A549 (cell line): ENCODE data around the gene SNAP29. TPM values are rescaled to one million over a fixed set of nuclear protein-coding genes. Genes with fewer than 3 reads are reported as not detected.

Experiments used
- ATAC-seq, 2 experiments: fragments of 200-7000 bp in 1 of 2; fragments of >200 bp in 1 of 2; cut with Nextera tagmentation in 1 of 2; cut with Tn5 transposase in 1 of 2; 3 replicates each; pipeline versions ENCODE4 v1.8.0 to v1.9.1; 2018 to 2020; ENCODE audit warnings: mild to moderate bottlenecking in 1 of 2, moderate library complexity in 1 of 2
- CTCF ChIA-PET: fragments of 300-600 bp; sonication (Branson Sonifier 250); formaldehyde crosslinking; extraction: SDS; loops from one replicate; lab custom pipeline; 2021; ENCODE audit warnings: antibody characterized with exemption, inconsistent platforms; lab: Yijun Ruan, JAX
- POLR2A ChIA-PET: fragments of 350-600 bp; formaldehyde crosslinking; extraction: SDS; loops from one replicate; lab custom pipeline; 2021; ENCODE audit warnings: antibody characterized with exemption, inconsistent platforms; lab: Yijun Ruan, JAX
- DNase-seq, 2 experiments: peaks; one replicate each; pipeline versions ENCODE4 v3.0.0 to v3.0.0-alpha.2; 2011 to 2016; ENCODE audit warnings: low read depth in 1 of 2, low spot score in 1 of 2
- FAIRE-seq: peaks from 2 replicates; lab custom pipeline; 2011; peaks lifted over from hg19 to GRCh38; lab: Jason Lieb, UNC
- H3K27ac ChIP-seq, 2 experiments: fragments of >200 bp; sonication (Bioruptor Twin); formaldehyde crosslinking; 3 replicates each; pipeline ENCODE4 v1.5.1; 2016 to 2017
- H3K4me1 ChIP-seq: fragments of >200 bp; sonication (Bioruptor Twin); formaldehyde crosslinking; 3 replicates; pipeline ENCODE4 v1.6.1; 2016
- H3K4me2 ChIP-seq: fragments of >200 bp; sonication (Bioruptor Twin); formaldehyde crosslinking; 3 replicates; pipeline ENCODE4 v1.6.1; 2016
- H3K4me3 ChIP-seq: fragments of >200 bp; sonication (Bioruptor Twin); formaldehyde crosslinking; 3 replicates; pipeline ENCODE4 v1.5.1; 2016
- H3K9me3 ChIP-seq: fragments of >200 bp; sonication (Bioruptor Twin); formaldehyde crosslinking; 3 replicates; pipeline ENCODE4 v1.6.1; 2016
- CBX2 ChIP-seq: fragments of 200-600 bp; sonication (generic); IDR thresholded peaks from 2 replicates; pipeline ENCODE4 v1.6.1; 2016; ENCODE audit warnings: low read depth, mild to moderate bottlenecking, borderline replicate concordance
- CHD2 ChIP-seq: fragments of 150-350 bp; IDR thresholded peaks from 2 replicates; pipeline ENCODE4 v1.6.1; 2014; ENCODE audit warnings: low read length; ENCODE audit not compliant: partially characterized antibody
- HMGXB4 ChIP-seq: fragments of 250-450 bp; sonication (Bioruptor Pico); IDR thresholded peaks from 2 replicates; pipeline ENCODE4 v1.5.0; 2021; ENCODE audit warnings: mild to moderate bottlenecking, moderate library complexity, borderline replicate concordance
- HOXA7 ChIP-seq: fragments of 250-450 bp; sonication (Bioruptor Pico); IDR thresholded peaks from 2 replicates; pipeline ENCODE4 v1.5.0; 2020; ENCODE audit warnings: mild to moderate bottlenecking, moderate library complexity
- KDM1A ChIP-seq: fragments of 200-600 bp; sonication (generic); IDR thresholded peaks from 2 replicates; pipeline ENCODE4 v1.6.1; 2016; ENCODE audit warnings: low read depth, mild to moderate bottlenecking
- MAFK ChIP-seq: fragments of 450-650 bp; IDR thresholded peaks from 2 replicates; pipeline ENCODE4 v1.6.1; 2014; ENCODE audit not compliant: partially characterized antibody
- MAX ChIP-seq: IDR thresholded peaks from 2 replicates; pipeline ENCODE4 v1.6.1; 2012
- NPAS2 ChIP-seq: fragments of 250-450 bp; sonication (Bioruptor Pico); IDR thresholded peaks from 2 replicates; pipeline ENCODE4 v1.8.0; 2022; ENCODE audit warnings: mild to moderate bottlenecking, moderate library complexity, borderline replicate concordance
- PHF8 ChIP-seq: fragments of 200-600 bp; sonication (generic); IDR thresholded peaks from 2 replicates; pipeline ENCODE4 v1.6.1; 2016; ENCODE audit warnings: low read depth, mild to moderate bottlenecking, antibody characterized with exemption, moderate library complexity, borderline replicate concordance
- POLR2AphosphoS2 ChIP-seq: conservative IDR thresholded peaks from 2 replicates; pipeline ENCODE4 v1.6.1; 2012; ENCODE audit warnings: low read length, improper control_type of control experiment, inconsistent platforms
- REST ChIP-seq: fragments of 200-600 bp; sonication (generic); IDR thresholded peaks from 2 replicates; pipeline ENCODE4 v1.6.1; 2016; ENCODE audit warnings: antibody characterized with exemption, mild to moderate bottlenecking, moderate library complexity
- RNF2 ChIP-seq: fragments of 200-600 bp; sonication (generic); IDR thresholded peaks from 2 replicates; pipeline ENCODE4 v1.6.1; 2016; ENCODE audit warnings: low read depth, mild to moderate bottlenecking, antibody characterized with exemption, moderate library complexity, borderline replicate concordance
- ZNF302 ChIP-seq: fragments of 250-450 bp; sonication (Bioruptor Pico); IDR thresholded peaks from 2 replicates; pipeline ENCODE4 v1.9.0; 2021; ENCODE audit warnings: inconsistent platforms, mild to moderate bottlenecking, moderate library complexity
- WGBS: methylation state at CpG from one replicate; pipeline ENCODE4 v1.1.6; 2017; ENCODE audit errors: missing lambda C conversion rate; 5-methylcytosine and 5-hydroxymethylcytosine counted together
- polyA plus RNA-seq, 4 experiments: library from polyadenylated mRNA; depleted of rRNA in 3 of 4; stranded (reverse); fragments of >200 nt; fragmentation: RNase III in 1 of 4; extraction: RNeasy Plus Mini Kit Qiagen cat#74134 plus additional on column Dnase treatment in 1 of 4; gene quantifications; 2 replicates in 3 of 4; 3 replicates in 1 of 4; pipeline ENCODE4 v1.2.3, GENCODE V29; 2011 to 2017
- TF ChIP-seq, protein P1 (sequence below): fragments of 150-350 bp; IDR thresholded peaks from 2 replicates; pipeline ENCODE4 v1.6.1; 2014; ENCODE audit warnings: low read depth, mild to moderate bottlenecking, low read length
- TF ChIP-seq, protein P2 (sequence below): fragments of 250-450 bp; sonication (Bioruptor Pico); IDR thresholded peaks from 2 replicates; pipeline ENCODE4 v1.5.0; 2020; ENCODE audit warnings: low read depth, mild to moderate bottlenecking, moderate library complexity
- TF ChIP-seq, protein P3 (sequence below): fragments of 450-650 bp; IDR thresholded peaks from 2 replicates; pipeline ENCODE4 v1.6.1; 2014; ENCODE audit warnings: antibody characterized with exemption

Gene SNAP29
- polyA plus RNA-seq, 2 of the 4 experiments (the other 2 are of a cell fraction) = 14.2 to 20.1 TPM

- Histone ChIP-seq H3K4me2 (no peak overlapping the region), H3K9me3 (no peaks in the 10 kb centered on the region), H3K4me3 (no peak overlapping the region), H3K27ac (no peak overlapping the region), H3K4me1 (peaks cover 15% of the 10 kb centered on the region)
- no peak for ATAC-seq
- no peak for FAIRE-seq
- TF ChIP-seq REST (no peak), MAX (no peak), HMGXB4 (CRISPR knock-in tag) (no peak), ZNF302 (CRISPR knock-in tag) (no peak), POLR2AphosphoS2 (no peak), HOXA7 (CRISPR knock-in tag) (no peak), PHF8 (no peak), KDM1A (no peak), NPAS2 (CRISPR knock-in tag) (no peak), MAFK (no peak), RNF2 (no peak), CBX2 (no peak), CHD2 (no peak)
- TF ChIP-seq, protein P1, sequence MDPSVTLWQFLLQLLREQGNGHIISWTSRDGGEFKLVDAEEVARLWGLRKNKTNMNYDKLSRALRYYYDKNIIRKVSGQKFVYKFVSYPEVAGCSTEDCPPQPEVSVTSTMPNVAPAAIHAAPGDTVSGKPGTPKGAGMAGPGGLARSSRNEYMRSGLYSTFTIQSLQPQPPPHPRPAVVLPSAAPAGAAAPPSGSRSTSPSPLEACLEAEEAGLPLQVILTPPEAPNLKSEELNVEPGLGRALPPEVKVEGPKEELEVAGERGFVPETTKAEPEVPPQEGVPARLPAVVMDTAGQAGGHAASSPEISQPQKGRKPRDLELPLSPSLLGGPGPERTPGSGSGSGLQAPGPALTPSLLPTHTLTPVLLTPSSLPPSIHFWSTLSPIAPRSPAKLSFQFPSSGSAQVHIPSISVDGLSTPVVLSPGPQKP = no peak
- TF ChIP-seq, protein P2, sequence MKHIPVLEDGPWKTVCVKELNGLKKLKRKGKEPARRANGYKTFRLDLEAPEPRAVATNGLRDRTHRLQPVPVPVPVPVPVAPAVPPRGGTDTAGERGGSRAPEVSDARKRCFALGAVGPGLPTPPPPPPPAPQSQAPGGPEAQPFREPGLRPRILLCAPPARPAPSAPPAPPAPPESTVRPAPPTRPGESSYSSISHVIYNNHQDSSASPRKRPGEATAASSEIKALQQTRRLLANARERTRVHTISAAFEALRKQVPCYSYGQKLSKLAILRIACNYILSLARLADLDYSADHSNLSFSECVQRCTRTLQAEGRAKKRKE (CRISPR knock-in tag) = no peak
- TF ChIP-seq, protein P3, sequence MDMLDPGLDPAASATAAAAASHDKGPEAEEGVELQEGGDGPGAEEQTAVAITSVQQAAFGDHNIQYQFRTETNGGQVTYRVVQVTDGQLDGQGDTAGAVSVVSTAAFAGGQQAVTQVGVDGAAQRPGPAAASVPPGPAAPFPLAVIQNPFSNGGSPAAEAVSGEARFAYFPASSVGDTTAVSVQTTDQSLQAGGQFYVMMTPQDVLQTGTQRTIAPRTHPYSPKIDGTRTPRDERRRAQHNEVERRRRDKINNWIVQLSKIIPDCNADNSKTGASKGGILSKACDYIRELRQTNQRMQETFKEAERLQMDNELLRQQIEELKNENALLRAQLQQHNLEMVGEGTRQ = no peak
- DNase-seq = no peak
- POLR2A ChIA-PET = interaction anchor here (0.6 kb wide), 1 partner anchor 124 kb away, joined by 5 read pairs; no protein-coding TSS in a partner anchor
- CTCF ChIA-PET = interaction anchor here (1.4 to 1.8 kb wide), 2 partner anchors 10 to 24 kb away, joined by 3 to 8 read pairs; no protein-coding TSS in a partner anchor
- WGBS = 72% methylated on average over 6 of the region's 6 CpGs
These were observed 50.9 kb downstream of the SNAP29 start for GRCh38 chr22:20909543-20910303.
